Upper lobe of right lung (tissue), 1 donor: Measurements from ENCODE around the gene PERM1. TPM values are rescaled to one million over a fixed set of nuclear protein-coding genes. Genes with fewer than 3 reads are reported as not detected.
"Not testable (repeated sequence)": the region's sequence is repeated elsewhere in the genome, so short reads cannot be mapped to it uniquely, and the experiment has no call there.

ENCODE experiments used
- ATAC-seq: fragments of 200-7000 bp; cut with Tn5 transposase; one replicate; pipeline ENCODE4 v1.9.1; 2020; ENCODE audit warnings: mild to moderate bottlenecking, moderate library complexity
- DNase-seq: peaks from one replicate; pipeline ENCODE4 v3.0.0-alpha.2; 2020
- H3K27ac ChIP-seq: fragments of 200-600 bp; one replicate; pipeline ENCODE4 v1.8.0; 2022
- H3K27me3 ChIP-seq: fragments of 200-600 bp; one replicate; pipeline ENCODE4 v1.8.0; 2022; ENCODE audit warnings: mild to moderate bottlenecking
- H3K36me3 ChIP-seq: fragments of 200-600 bp; one replicate; pipeline ENCODE4 v1.8.0; 2022
- H3K4me1 ChIP-seq: fragments of 200-600 bp; one replicate; pipeline ENCODE4 v1.8.0; 2022
- H3K4me3 ChIP-seq: fragments of 200-600 bp; one replicate; pipeline ENCODE4 v1.8.0; 2022; ENCODE audit warnings: mild to moderate bottlenecking
- H3K9me3 ChIP-seq: fragments of 200-600 bp; one replicate; pipeline ENCODE4 v1.8.0; 2022
- CTCF ChIP-seq: fragments of 200-600 bp; IDR thresholded peaks from one replicate; pipeline ENCODE4 v1.8.0; 2022; ENCODE audit warnings: antibody characterized with exemption
- intact Hi-C: fragments of 100-400 bp; cut with DNase I; formaldehyde crosslinking; loops from one replicate; pipeline ENCODE4 v1.11.0; 2022
- total RNA-seq: library from RNA; stranded (reverse); fragmentation: NEBNext Ultra II Directional; extraction: Animal tissue kit (Norgen Biotek cat#: 25700); gene quantifications from one replicate; pipeline ENCODE4 v1.2.1, GENCODE V29; 2021
- donor health status: DM: no; HTN: yes; CAD: no; lungs with severe emphysema.

The PERM1 gene
- total RNA-seq, 1 donor from 2014 or later: 0.35 TPM

DNA sequence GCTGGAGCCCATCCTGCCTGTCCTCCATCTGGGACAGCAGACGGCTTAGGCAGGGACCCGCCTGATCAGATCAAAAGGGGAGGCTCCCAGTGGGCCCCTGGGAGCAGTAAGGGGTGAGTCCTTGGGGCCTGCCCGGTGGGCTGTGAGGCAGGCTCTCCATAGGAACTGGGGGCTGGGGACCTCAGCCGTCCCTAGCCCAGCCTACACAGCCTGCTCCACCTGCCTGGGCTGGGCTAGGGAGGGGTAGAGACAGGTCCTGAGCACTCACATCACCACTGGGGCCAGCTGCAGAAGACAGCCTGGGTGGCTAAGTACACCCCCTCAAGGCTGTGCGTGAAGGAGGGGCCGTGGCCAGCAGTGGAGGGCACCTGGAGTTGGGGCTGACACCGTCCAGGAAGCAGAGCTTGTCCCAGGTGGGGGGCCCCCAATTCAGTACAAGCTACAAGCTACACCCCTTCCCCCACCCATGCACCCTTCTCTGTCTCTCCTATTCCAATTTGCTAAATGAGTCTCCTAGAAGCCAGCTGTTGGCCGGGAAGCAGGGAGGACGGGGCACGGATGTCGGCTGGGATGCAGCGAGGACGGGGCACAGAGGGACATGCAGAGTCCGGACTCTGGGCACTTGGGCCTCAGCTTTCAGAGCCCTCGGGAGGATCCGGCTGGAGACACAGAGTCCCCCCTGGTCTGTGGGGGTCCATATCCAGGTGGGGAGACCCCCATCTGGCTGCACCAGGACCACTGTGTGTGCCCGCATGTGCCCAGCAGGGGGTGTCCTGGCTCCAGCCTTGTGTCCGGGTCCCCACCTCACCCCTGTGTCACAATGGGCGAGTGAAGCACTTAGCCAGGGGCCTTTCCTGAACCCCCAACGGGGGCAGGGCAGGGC lies 33.1 kb upstream of the PERM1 start:
- intact Hi-C loops: no loop called here
- H3K27me3 ChIP-seq: no peaks in the 10 kb centered on the region
- ATAC-seq: no peak
- DNase-seq: no peak
- H3K4me1 ChIP-seq: peaks cover 17% of the 10 kb centered on the region
- no peaks in the 10 kb centered on the region for H3K36me3 ChIP-seq
- H3K27ac ChIP-seq: peak overlapping the region; percentile 85
- H3K4me3 ChIP-seq: peak overlapping the region; percentile 65
- no peaks in the 10 kb centered on the region for H3K9me3 ChIP-seq
- TF ChIP-seq CTCF: peak; percentile 37

DNA sequence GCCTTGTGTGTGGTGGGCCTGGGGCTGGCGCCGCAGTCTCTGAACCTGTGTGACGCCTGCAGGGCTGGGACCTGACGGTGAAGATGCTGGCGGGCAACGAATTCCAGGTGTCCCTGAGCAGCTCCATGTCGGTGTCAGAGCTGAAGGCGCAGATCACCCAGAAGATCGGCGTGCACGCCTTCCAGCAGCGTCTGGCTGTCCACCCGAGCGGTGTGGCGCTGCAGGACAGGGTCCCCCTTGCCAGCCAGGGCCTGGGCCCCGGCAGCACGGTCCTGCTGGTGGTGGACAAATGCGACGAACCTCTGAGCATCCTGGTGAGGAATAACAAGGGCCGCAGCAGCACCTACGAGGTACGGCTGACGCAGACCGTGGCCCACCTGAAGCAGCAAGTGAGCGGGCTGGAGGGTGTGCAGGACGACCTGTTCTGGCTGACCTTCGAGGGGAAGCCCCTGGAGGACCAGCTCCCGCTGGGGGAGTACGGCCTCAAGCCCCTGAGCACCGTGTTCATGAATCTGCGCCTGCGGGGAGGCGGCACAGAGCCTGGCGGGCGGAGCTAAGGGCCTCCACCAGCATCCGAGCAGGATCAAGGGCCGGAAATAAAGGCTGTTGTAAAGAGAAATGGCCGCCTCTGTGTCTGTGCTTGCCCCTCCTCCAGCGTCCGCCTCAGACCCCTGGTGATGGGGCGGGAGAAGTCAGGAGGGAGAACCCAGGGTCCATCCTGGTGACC lies 32.2 kb upstream of the PERM1 start:
- no peak for TF ChIP-seq CTCF
- Histone ChIP-seq H3K4me1 (peaks cover 17% of the 10 kb centered on the region), H3K9me3 (no peaks in the 10 kb centered on the region), H3K27ac (peak overlapping the region; percentile 85), H3K4me3 (peak overlapping the region; percentile 65), H3K27me3 (no peaks in the 10 kb centered on the region), H3K36me3 (no peaks in the 10 kb centered on the region)
- intact Hi-C loops: no loop called here
- DNase-seq: no peak
- no peak for ATAC-seq

DNA sequence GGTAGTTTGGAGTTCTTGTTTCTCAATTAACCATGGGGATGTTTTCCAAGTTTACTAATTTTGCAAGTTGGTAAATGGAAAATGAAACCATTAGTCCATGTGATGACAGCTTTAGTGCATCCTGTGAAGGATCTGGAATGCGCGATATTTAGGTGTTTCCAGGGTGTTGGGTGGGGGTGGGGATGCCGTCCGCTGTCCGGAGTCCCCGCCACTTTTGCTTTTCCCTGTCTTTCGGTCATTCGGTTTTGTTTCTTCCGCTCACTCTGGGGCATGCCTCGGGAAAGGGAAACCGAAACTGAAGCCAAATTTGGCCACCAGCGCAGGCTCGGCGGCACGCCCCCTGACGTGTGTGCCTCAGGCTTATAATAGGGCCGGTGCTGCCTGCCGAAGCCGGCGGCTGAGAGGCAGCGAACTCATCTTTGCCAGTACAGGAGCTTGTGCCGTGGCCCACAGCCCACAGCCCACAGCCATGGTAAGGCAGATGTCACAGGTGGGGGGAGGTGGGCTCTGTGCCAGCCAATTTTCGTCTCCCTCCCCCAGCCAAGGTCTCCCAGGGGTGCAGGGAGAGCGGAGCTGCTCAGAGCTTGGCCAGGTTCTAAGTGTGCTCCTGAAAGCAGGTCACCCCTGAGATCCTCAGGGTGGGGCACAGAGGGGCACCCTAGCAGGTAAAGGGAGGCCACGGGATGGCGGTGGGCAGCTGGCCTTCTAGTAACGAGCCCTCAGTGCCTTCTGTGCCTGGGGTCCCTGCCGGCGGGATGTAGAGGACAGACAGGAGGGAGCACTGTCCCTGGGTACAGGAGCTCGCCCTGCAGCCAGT lies 31.4 kb upstream of the PERM1 start, which contains the start of gene ISG15:
TSS of gene ISG15 (plus strand) at position 393 of the 817 bp plus-strand sequence. CDS start at position 470, 77 bp downstream.
- intact Hi-C loops: no loop called here
- Histone ChIP-seq H3K4me3 (peak within 1 kb of the TSS; percentile 65), H3K27ac (peak within 1 kb of the TSS; percentile 85), H3K36me3 (no peaks in the 10 kb centered on the region), H3K4me1 (peaks cover 13% of the 10 kb centered on the region), H3K27me3 (no peaks in the 10 kb centered on the region), H3K9me3 (no peaks in the 10 kb centered on the region)
- DNase-seq: peak; percentile 94
- TF ChIP-seq CTCF: no peak
- ATAC-seq: peak; percentile 94

- H3K4me3 ChIP-seq: peak overlapping the region; percentile 65
- intact Hi-C loops: not testable (repeated sequence)
- H3K27ac ChIP-seq: peak overlapping the region; percentile 85
Observed at GRCh38 chr1:1012736-1013104, 30.8 kb upstream of the PERM1 start.

DNA sequence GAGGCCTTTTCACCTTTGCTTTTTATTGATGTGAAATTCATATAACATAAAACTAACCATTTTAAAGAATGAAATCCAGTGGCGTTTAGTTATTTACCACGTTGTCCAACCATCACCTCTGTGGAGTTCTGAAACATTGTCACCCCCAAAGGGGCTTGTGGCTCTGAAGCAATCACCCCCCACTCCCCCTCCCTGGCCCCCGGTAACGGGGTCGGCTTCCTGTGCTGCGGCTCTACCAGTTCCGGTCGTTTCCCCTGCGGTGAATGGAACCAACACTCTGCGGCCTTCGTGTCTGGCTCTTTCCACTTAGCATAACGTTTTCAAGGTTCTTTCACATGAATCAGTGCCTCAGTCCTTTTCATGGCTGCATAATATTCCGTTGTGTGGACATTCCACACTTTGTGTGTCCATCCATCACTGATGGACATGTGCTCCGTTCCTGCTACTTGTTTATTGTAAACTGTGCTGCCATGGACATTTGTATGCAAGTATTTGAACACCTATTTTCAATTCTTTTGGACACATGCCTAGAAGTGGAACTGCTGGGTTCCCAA lies 29.6 kb upstream of the PERM1 start:
- Histone ChIP-seq H3K9me3 (no peaks in the 10 kb centered on the region), H3K36me3 (no peaks in the 10 kb centered on the region), H3K4me3 (no peak overlapping the region), H3K27ac (no peak overlapping the region), H3K27me3 (no peaks in the 10 kb centered on the region), H3K4me1 (peaks cover 13% of the 10 kb centered on the region)
- TF ChIP-seq CTCF: no peak
- DNase-seq: no peak
- ATAC-seq: no peak
- intact Hi-C loops: no loop called here

More at GRCh38 chr1:1012736-1013104, 30.8 kb upstream of the PERM1 start:
- not testable (repeated sequence) for DNase-seq, H3K36me3 ChIP-seq, H3K27me3 ChIP-seq, ATAC-seq, H3K9me3 ChIP-seq
- peaks cover 13% of the 10 kb centered on the region for H3K4me1 ChIP-seq

DNA sequence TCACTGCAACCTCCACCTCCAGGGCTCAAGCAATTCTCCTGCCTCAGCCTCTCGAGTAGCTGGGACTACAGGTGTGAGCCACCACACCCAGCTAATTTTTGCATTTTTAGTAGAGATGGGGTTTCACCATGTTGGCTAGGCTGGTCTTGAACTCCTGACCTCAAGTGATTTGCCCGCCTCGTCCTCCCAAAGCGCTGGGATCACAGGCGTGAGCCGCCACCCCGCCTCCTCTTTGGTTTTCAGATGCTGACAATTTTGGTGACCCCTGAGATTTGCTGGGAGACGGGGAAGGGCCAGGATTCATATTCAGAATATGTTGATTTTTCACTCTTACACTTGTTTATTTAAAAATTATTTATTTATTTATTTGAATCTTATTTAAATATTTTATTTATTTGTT lies 28.2 kb upstream of the PERM1 start:
- ATAC-seq, H3K27me3 ChIP-seq, H3K27ac ChIP-seq, intact Hi-C loops, DNase-seq, H3K9me3 ChIP-seq, H3K4me3 ChIP-seq, H3K36me3 ChIP-seq: not testable (repeated sequence)
- H3K4me1 ChIP-seq: peaks cover 22% of the 10 kb centered on the region
